Inflammatory macrophage treated with lipopolysaccharide for 4 hours (primary cell): ENCODE measurements around the gene CKB.
A peak's percentile ranks its signal among the peaks of the same experiment; 100 is the strongest.
"Not testable (repeated sequence)": the region's sequence is repeated elsewhere in the genome, so short reads cannot be mapped to it uniquely, and the experiment has no call there.

ENCODE experiments used
- DNase-seq: peaks from one replicate; pipeline ENCODE4 v3.0.0-alpha.2; 2020

The CKB gene

GRCh38 chr14:103525430-103526246 lies 3.0 kb upstream of the CKB start:
- not testable (repeated sequence) for DNase-seq

GRCh38 chr14:103524002-103524935 lies 1.6 kb upstream of the CKB start:
- DNase-seq: no peak

GRCh38 chr14:103523575-103523954 lies 935 bp upstream of the CKB start:
- no peak for DNase-seq

GRCh38 chr14:103521951-103522563 lies 573 bp downstream of the CKB start:
- DNase-seq: no peak

GRCh38 chr14:103521438-103521950 lies 1.1 kb downstream of the CKB start:
- no peak for DNase-seq

- peak; percentile 85 for DNase-seq
Measured at GRCh38 chr14:103520657-103521437, 1.8 kb downstream of the CKB start.

GRCh38 chr14:103520269-103520656 lies 2.4 kb downstream of the CKB start:
- no peak for DNase-seq

- no peak for DNase-seq
Measured at GRCh38 chr14:103519837-103520212, 2.8 kb downstream of the CKB start.

GRCh38 chr14:103519043-103519836 lies 3.4 kb downstream of the CKB start:
- DNase-seq: no peak

GRCh38 chr14:103518422-103519042 lies 4.1 kb downstream of the CKB start:
- peak; percentile 36 for DNase-seq

GRCh38 chr14:103517721-103518421 lies 4.8 kb downstream of the CKB start:
- no peak for DNase-seq

- no peak for DNase-seq
Measured at GRCh38 chr14:103517174-103517566, 5.5 kb downstream of the CKB start.

- no peak for DNase-seq
Measured at GRCh38 chr14:103516426-103517173, 6.0 kb downstream of the CKB start.

- no peak for DNase-seq
Measured at GRCh38 chr14:103514596-103515421, 7.8 kb downstream of the CKB start.

- peak; percentile 74 for DNase-seq
Measured at GRCh38 chr14:103512701-103513611, 9.7 kb downstream of the CKB start.

GRCh38 chr14:103512180-103512579 lies 10.4 kb downstream of the CKB start:
- not testable (repeated sequence) for DNase-seq
